Stimulated activated effector memory CD8-positive, alpha-beta T cell treated with anti-CD3 and anti-CD28 coated beads, Interleukin-12 subunit alpha, Interleukin-12 subunit beta, amount 100 ng/mL, for 72 hours (primary cell): Measurements from ENCODE around the gene FAM216A.
"Not testable (repeated sequence)": the region's sequence is repeated elsewhere in the genome, so short reads cannot be mapped to it uniquely, and the experiment has no call there.

ENCODE experiments used
- ATAC-seq: fragments of 150-1000 bp; cut with Tn5 transposase; 2 replicates; pipeline ENCODE4 v1.10.0; 2021
- DNase-seq, 2 donors: peaks; one replicate each; pipeline ENCODE4 v3.0.0; 2021 to 2022; ENCODE audit warnings: low spot score in 2 of 2
- H3K27ac Mint-ChIP-seq: one replicate; pipeline ENCODE4 v1.8.0; 2022; ENCODE audit warnings: mild to moderate bottlenecking, mixed read lengths
- H3K36me3 Mint-ChIP-seq: one replicate; pipeline ENCODE4 v1.8.0; 2022; ENCODE audit warnings: mild to moderate bottlenecking, mixed read lengths
- H3K4me1 Mint-ChIP-seq: one replicate; pipeline ENCODE4 v1.8.0; 2022; ENCODE audit warnings: mixed read lengths
- H3K4me3 Mint-ChIP-seq: one replicate; pipeline ENCODE4 v1.8.0; 2022; ENCODE audit warnings: mild to moderate bottlenecking, mixed read lengths
- H3K9me3 Mint-ChIP-seq: one replicate; pipeline ENCODE4 v1.8.0; 2022; ENCODE audit warnings: mixed read lengths

FAM216A gene

DNA sequence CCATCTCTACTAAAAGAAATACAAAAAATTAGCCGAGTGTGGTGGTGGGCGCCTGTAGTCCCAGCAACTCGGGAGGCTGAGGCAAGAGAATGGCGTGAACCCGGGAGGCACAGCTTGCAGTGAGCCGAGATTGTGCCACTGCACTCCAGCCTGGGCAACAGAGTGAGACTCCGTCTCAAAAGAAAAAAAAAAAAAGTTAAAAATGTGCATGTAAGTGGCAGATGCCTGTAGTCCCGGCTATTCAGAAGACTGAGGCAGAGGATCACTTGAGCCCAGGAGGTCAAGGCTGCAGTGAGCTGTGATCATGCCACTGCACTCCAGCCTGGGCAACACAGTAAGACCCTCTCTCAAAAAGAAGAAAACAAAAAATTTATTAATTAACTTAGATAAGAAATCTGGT lies 49.4 kb downstream of the FAM216A start:
- not testable (repeated sequence) for DNase-seq, ATAC-seq, H3K9me3 Mint-ChIP-seq, H3K4me3 Mint-ChIP-seq, H3K36me3 Mint-ChIP-seq, H3K27ac Mint-ChIP-seq, H3K4me1 Mint-ChIP-seq

DNA sequence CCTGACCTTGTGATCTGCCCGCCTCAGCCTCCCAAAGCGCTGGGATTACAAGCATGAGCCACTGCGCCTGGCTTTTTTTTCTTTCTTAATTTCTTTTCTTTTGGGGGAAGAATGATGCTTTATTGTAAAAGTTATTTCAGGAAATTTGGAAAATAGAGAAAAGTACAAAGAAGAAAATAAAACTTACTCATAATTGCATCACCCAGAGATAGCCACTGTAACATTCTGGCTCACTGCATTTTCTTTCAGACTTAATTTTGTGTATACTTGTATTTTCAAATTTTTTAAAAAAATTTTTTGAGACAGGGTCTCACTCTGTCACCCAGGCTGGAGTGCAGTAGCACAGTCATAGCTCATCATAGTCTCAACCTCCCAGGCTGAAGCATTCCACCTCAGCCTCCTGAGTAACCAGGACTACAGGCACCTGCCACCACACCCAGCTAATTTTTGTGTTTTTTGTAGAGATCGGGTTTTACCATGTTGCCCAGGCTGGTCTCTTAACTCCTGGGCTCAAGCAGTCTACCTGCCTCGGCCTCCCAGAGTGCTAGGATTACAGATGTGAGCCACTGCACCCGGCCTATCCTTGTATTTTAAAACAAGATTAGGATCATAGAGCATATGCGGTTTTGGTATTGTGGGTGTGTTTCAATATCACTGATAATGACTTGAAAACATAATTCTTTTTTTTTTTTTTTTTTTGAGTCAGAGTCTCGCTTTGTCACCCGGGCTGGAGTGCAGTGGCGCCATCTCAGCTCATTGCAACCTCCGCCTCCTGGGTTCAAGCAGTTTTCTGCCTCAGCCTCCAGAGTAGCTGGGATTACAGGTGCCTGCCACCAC lies 52.4 kb downstream of the FAM216A start:
- H3K4me3 Mint-ChIP-seq, H3K4me1 Mint-ChIP-seq, H3K36me3 Mint-ChIP-seq, H3K9me3 Mint-ChIP-seq: not testable (repeated sequence)
- H3K27ac Mint-ChIP-seq = peak overlapping the region; percentile 23
- DNase-seq (peak in 1 of 2 donors; percentile 58), ATAC-seq (peak; percentile 85)

DNA sequence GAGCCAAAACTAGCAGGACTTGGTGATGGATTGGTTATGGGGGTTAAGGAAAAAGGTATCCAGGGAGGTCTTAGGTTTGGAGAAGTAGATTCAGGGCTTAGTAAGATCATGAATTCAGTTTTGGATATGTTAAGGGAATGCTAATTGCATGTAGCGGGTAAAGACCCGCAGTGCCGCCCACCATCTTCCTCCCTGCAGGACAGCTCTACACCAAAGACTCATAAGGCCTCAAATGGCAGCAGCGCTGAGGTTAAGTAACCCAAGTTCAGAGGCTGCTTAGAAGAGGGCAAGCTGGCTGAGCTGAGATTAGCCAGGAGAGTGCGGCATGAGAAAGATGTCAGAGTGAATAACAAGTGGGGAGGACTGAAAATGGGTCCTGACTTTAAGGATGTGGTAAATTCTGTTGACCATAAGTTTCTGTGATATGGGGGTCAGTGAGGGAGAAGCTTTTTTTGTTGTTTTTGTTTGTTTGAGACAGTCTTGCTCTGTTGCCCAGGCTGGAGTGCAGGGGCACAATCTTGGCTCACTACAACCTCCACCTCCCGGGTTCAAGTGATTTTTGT lies 59.7 kb downstream of the FAM216A start:
- Mint-ChIP-seq H3K4me3 (no peak overlapping the region), H3K27ac (peak overlapping the region; percentile 70), H3K36me3 (peaks cover 37% of the 10 kb centered on the region), H3K4me1 (peaks cover 10% of the 10 kb centered on the region), H3K9me3 (no peaks in the 10 kb centered on the region)
- DNase-seq (no peak), ATAC-seq (no peak)

DNA sequence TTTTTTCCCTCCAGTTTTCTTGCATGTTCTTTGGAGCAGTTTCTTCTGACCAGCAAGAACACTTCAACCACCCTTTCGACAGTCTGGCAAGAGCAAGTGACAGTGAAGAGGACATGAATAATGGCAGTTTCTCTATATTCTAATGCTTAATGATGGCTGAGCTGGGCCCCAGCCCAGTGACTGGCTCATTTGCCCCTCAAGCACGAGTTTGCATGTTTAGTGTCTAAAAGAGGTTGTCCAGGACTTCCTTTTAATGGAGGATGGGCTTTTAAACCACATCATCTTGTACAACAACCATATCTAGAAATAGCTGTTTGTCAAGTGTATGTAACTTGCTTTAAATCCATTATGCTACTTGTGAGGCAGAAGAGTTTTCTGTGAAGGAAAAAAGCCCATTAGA lies 61.9 kb downstream of the FAM216A start:
- H3K27ac Mint-ChIP-seq = peak overlapping the region; percentile 34
- ATAC-seq = no peak
- peaks cover 10% of the 10 kb centered on the region for H3K4me1 Mint-ChIP-seq
- peaks cover 58% of the 10 kb centered on the region for H3K36me3 Mint-ChIP-seq
- H3K4me3 Mint-ChIP-seq = no peak overlapping the region
- H3K9me3 Mint-ChIP-seq = no peaks in the 10 kb centered on the region
- no peak for DNase-seq

DNA sequence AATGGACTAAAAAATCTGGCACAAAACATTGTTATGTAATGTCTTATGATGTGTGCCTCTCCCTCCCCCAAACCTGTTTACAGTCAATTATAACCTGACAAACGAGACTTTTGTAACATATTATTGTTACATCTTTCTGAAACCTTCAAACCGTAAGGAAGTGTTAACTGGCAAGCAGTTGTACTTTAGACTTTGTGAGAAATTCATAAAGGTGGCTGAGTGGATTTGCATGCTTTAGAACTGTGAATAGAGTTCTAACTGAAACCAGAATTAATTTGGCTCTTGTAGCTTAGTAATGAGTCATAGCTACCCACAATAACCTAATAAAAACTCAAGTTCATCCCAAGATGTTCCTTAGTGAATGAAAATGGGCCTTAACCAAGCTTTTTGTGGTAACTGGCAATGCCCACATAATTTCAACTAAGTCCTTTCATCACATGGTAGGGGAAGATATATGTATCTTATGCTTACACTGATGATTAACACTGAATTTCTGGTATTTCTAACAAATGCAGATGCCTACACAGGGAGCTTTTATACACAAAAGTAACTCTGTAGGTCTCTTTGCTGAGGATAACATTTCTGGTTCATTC lies 63.2 kb downstream of the FAM216A start:
- Mint-ChIP-seq H3K36me3 (peaks cover 71% of the 10 kb centered on the region), H3K27ac (peak overlapping the region; percentile 43), H3K4me1 (peaks cover 10% of the 10 kb centered on the region), H3K4me3 (no peak overlapping the region), H3K9me3 (no peaks in the 10 kb centered on the region)
- DNase-seq = no peak
- ATAC-seq = peak; percentile 62

DNA sequence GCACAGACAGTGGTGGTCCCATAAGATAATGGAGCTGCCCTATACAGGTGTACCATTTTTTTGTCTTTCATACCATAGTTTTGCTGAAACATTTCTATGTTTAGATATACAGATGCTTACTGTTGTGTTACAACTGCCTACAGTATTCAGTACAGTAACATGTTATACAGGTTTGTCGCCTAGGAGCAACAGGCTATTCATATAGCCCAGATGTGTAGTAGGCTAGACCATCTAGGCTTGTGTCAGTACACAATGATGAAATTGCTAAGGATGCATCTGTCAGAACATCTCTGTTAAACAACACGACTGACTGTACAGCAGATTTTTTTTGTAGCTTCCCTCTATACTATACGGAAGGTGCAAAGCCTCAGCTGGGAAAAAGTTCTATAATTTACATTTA lies 64.0 kb downstream of the FAM216A start:
- H3K27ac Mint-ChIP-seq = no peak overlapping the region
- H3K4me3 Mint-ChIP-seq = no peak overlapping the region
- ATAC-seq (no peak), DNase-seq (no peak)
- H3K9me3 Mint-ChIP-seq = no peaks in the 10 kb centered on the region
- peaks cover 79% of the 10 kb centered on the region for H3K36me3 Mint-ChIP-seq
- H3K4me1 Mint-ChIP-seq = peaks cover 10% of the 10 kb centered on the region

DNA sequence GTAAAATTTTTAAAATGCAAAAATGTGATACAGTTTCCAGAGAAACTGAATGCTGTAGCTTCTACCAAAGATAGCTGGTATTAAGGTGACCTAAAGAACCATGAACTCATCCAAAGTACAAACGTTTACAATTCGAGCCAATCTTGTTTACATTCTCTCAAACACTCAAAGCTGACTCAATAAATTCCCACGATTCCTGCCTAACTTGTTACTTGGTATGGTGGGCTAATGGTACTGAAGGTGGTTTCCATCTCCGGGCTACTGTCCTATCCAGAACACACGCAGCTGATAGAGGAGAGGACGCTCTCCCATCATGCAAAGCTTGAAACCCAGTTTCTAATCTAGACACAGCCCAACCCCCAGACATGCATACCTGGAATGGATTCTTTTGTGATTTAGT lies 65.0 kb downstream of the FAM216A start:
- Mint-ChIP-seq H3K27ac (no peak overlapping the region), H3K4me1 (peaks cover 5% of the 10 kb centered on the region), H3K36me3 (peaks cover 89% of the 10 kb centered on the region), H3K9me3 (no peaks in the 10 kb centered on the region), H3K4me3 (no peak overlapping the region)
- DNase-seq (no peak), ATAC-seq (no peak)

DNA sequence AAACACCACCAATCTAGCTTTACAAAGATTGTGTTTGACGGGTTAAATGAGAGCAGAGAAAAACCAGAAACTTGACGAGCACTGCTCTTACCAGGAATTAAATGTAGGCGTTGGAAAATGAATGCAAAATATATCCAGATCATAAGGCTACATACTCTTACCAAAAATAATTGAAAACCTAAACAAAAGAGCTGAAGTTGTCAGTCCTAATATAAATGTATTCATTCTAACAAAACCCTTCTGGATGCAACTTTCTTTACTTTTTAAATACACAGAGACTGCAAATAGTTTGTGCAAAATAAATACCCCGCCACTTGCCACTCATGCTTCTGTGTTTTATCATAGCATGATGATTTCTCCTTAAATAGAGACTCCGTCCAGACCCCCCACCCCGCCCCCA lies 66.2 kb downstream of the FAM216A start:
- Mint-ChIP-seq H3K36me3 (peaks cover 96% of the 10 kb centered on the region), H3K9me3 (no peaks in the 10 kb centered on the region), H3K4me1 (peaks cover 5% of the 10 kb centered on the region), H3K27ac (no peak overlapping the region), H3K4me3 (no peak overlapping the region)
- no peak for DNase-seq
- ATAC-seq = no peak

DNA sequence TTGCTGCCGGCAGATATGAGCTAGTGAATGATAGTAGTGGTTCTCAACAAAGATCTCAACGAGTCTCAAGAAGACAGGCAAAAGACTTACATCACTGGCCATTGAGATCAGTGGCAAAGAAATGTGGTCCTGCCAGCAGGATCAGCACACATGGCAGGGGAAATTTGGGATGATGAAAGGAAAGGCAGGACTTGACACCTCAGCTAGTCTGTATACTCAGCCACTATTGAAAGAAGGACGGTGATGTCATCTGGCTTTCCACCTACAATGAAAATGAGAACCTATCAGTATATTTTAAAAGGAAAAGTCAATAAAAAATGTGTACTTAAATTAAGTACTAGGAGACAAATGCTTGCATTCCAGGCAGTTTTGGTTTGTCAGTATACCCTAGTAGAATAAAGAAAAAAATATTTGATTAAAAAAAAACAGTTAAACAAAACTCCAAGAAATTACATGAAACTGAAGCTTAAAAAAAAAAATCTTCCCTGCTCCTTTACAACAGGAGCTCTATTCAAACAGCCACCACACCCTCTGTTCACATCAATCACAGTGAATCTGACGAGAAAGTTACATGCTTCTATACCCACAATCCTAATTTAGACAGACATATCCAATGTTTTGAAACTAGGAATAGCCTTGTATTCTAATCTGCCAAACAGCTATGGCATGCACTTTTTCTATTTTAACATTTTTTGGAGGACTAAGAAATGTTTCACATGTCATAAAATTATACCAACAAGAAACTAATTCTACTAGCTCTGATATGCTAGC lies 68.4 kb downstream of the FAM216A start:
- Mint-ChIP-seq H3K4me3 (no peak overlapping the region), H3K36me3 (peaks cover 96% of the 10 kb centered on the region), H3K27ac (peak overlapping the region; percentile 52), H3K9me3 (no peaks in the 10 kb centered on the region), H3K4me1 (peaks cover 1% of the 10 kb centered on the region)
- no peak for DNase-seq
- ATAC-seq = no peak

DNA sequence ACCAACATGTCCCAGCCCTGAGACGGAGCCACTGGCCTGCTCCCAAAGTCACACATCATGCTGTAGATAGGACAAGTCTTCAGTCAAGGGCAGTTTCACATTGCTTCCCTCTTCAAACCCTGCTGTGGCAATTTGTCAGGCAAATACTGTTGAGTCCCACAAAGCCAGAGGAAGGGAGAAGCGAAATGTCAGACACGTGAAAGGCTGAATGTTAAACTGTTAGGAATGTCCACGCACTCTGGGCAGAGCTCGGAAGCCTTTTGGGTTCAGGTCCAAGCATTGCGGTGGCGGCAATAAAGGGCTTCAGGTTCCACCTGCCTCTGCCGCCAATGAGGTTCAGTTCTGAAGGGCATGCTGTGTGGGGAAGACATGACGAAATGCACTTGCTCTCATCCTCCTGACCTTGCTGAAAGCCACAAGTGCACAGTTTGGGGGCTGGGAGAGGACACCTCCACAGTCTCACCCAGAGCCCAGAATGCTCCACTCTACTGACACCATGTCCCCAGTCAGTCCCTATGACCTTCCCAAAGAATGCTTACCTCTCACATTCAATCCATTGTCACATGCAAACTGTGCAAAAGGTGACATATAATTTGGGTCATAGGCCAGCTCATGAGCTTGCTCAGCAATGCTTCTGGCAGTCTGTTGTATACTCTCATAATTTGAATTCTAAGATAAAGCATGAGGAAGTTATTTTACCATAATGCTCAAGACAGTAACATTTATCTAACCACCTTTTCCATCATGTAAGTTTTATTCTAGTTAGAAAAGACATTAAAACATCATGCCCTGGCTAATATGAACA lies 69.2 kb downstream of the FAM216A start:
- Mint-ChIP-seq H3K36me3 (peaks cover 96% of the 10 kb centered on the region), H3K4me3 (no peak overlapping the region)

DNA sequence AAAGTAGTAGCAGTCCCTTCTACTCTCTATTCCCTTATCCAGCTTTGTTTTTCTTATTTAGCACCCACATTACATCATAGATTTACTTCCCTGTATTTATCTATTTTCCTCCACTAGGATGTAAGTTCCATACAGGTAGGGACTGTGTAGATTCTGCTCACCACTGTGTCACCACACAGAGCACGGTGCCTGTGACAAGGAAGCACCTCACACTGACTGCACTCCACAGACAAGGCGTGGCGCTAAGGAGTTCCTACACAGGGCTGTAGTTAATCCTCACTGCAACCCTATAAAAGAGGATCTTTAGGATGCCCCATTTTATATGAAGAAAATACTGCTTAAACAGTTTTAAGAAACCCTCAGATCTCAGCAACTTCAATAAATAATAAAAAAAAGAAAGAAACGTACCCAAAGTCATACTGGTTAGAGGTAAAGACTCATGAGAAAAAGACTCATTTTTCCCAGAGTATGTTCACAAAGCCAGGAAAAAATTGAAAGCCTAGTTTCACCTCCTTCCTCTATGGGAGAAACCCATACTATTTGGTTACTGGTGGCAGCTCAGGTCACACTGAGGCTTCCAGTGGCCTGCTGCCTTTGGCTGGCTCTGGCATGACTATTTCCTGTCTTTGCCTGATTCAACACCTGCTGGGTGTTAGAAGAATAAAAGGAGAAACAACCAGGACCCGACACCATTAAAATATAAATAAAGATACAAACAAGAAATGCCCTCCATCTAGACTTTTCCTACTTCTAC lies 70.4 kb downstream of the FAM216A start:
- DNase-seq = no peak
- ATAC-seq = no peak
- Mint-ChIP-seq H3K27ac (peak overlapping the region; percentile 80), H3K9me3 (no peaks in the 10 kb centered on the region), H3K4me3 (no peak overlapping the region), H3K36me3 (peaks cover 100% of the 10 kb centered on the region), H3K4me1 (peaks cover 13% of the 10 kb centered on the region)

More for the DNA sequence above, 69.2 kb downstream of the FAM216A start:
- H3K4me1 Mint-ChIP-seq = peaks cover 2% of the 10 kb centered on the region
- H3K27ac Mint-ChIP-seq = peak overlapping the region; percentile 52
- ATAC-seq (no peak), DNase-seq (no peak)
- H3K9me3 Mint-ChIP-seq = no peaks in the 10 kb centered on the region
